Natural killer cell (primary cell): ENCODE measurements around the gene SLC66A1. TPM values are rescaled to one million over a fixed set of nuclear protein-coding genes. Genes with fewer than 3 reads are reported as not detected.
"Not testable (repeated sequence)": the region's sequence is repeated elsewhere in the genome, so short reads cannot be mapped to it uniquely, and the experiment has no call there.

Experiments
- ATAC-seq, 3 donors: fragments of 150-1000 bp in 2 of 3; fragments of 200-7000 bp in 1 of 3; cut with Tn5 transposase; 1 replicate in 1 of 3; 2 replicates in 2 of 3; pipeline ENCODE4 v1.10.0; 2021; ENCODE audit warnings: mild to moderate bottlenecking in 2 of 3, moderate library complexity in 2 of 3
- DNase-seq, 2 donors: peaks; one replicate each; pipeline versions ENCODE4 v3.0.0 to v3.0.0-alpha.2; 2013 to 2021; ENCODE audit warnings: mixed read lengths in 1 of 2
- H3K27ac ChIP-seq: one replicate; pipeline ENCODE4 v1.5.1; 2013; ENCODE audit warnings: mild to moderate bottlenecking, low read length
- H3K27me3 ChIP-seq: one replicate; pipeline ENCODE4 v1.6.1; 2013; ENCODE audit warnings: low read length; ENCODE audit not compliant: control insufficient read depth, insufficient read depth
- H3K36me3 ChIP-seq: one replicate; pipeline ENCODE4 v1.6.1; 2013; ENCODE audit warnings: low read length; ENCODE audit not compliant: control insufficient read depth, insufficient read depth
- H3K4me1 ChIP-seq: one replicate; pipeline ENCODE4 v1.6.1; 2013; ENCODE audit warnings: low read length; ENCODE audit not compliant: control insufficient read depth, insufficient read depth
- H3K4me3 ChIP-seq: one replicate; pipeline ENCODE4 v1.5.1; 2013; ENCODE audit warnings: low read length
- H3K9me3 ChIP-seq: one replicate; pipeline ENCODE4 v1.6.1; 2013; ENCODE audit warnings: low read length; ENCODE audit not compliant: control insufficient read depth, insufficient read depth
- H3K27ac Mint-ChIP-seq, 2 donors: one replicate each; pipeline ENCODE4 v1.8.0; 2022; ENCODE audit warnings: mild to moderate bottlenecking in 2 of 2, mixed read lengths in 2 of 2, moderate library complexity in 1 of 2
- H3K27me3 Mint-ChIP-seq, 2 donors: one replicate each; pipeline ENCODE4 v1.8.0; 2022; ENCODE audit warnings: low read depth in 2 of 2, mixed read lengths in 2 of 2
- H3K36me3 Mint-ChIP-seq: one replicate; pipeline ENCODE4 v1.8.0; 2022; ENCODE audit warnings: mixed read lengths
- H3K4me1 Mint-ChIP-seq, 2 donors: one replicate each; pipeline ENCODE4 v1.8.0; 2022; ENCODE audit warnings: mixed read lengths in 2 of 2
- H3K4me3 Mint-ChIP-seq: one replicate; pipeline ENCODE4 v1.8.0; 2022; ENCODE audit warnings: mild to moderate bottlenecking, moderate library complexity, mixed read lengths
- H3K9me3 Mint-ChIP-seq, 2 donors: one replicate each; pipeline ENCODE4 v1.8.0; 2022; ENCODE audit warnings: mixed read lengths in 2 of 2
- CTCF ChIP-seq: fragments of 200-600 bp; IDR thresholded peaks from one replicate; pipeline ENCODE4 v1.8.0; 2022; ENCODE audit warnings: antibody characterized with exemption
- WGBS: methylation state at CpG from one replicate; pipeline ENCODE4 v1.1.7; 2013; ENCODE audit warnings: missing lambda C conversion rate; ENCODE audit not compliant: insufficient coverage; 5-methylcytosine and 5-hydroxymethylcytosine counted together
- intact Hi-C: fragments of 100-400 bp; cut with micrococcal nuclease; formaldehyde crosslinking; loops from one replicate; pipeline ENCODE4 v1.14.2; 2022
- total RNA-seq, 4 donors: library from RNA; stranded (reverse); fragments of 120-200 nt in 1 of 4; gene quantifications; one replicate each; pipeline versions ENCODE4 v1.2.3 to v1.2.4, GENCODE V29; 2013 to 2022

The SLC66A1 gene
- total RNA-seq, 3 donors from 2014 or later (not counting 1 experiment from before 2014, with no cell fraction given) = 5.8 to 8.5 (median 7.6) TPM

DNA sequence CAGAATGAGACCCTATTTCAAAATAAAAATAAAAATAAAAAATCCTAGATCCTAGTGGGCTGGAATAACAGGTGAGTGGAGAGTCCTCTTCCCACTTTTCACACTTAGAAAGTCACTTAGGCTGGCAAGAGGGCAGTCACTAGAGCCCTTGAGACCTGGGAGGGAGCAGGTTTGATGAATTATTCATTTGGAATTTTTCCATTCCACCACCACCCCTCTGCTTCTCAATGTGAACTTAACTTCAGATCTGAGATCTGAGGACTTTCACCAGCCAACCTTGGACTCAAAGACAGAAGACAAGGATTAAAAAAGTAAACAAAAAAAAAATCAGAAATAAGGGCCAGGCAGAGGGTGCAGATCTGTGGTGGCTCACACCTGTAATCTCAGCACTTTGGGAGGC is 40.1 kb upstream of the SLC66A1 start:
- Mint-ChIP-seq H3K4me3 (no peak overlapping the region), H3K9me3 (no peaks in the 10 kb centered on the region), H3K36me3 (no peaks in the 10 kb centered on the region), H3K4me1 (peaks cover 0 to 5% of the 10 kb centered on the region in 2 donors), H3K27me3 (peaks cover 10 to 21% of the 10 kb centered on the region in 2 donors), H3K27ac (no peak overlapping the region)
- Histone ChIP-seq H3K36me3 (no peaks in the 10 kb centered on the region), H3K9me3 (peaks cover 3% of the 10 kb centered on the region), H3K27ac (no peak overlapping the region), H3K4me1 (no peaks in the 10 kb centered on the region), H3K4me3 (no peak overlapping the region), H3K27me3 (peaks cover 4% of the 10 kb centered on the region)
- DNase-seq = no peak
- intact Hi-C loops = loop anchor here (1.0 kb wide), 1 partner anchor 17 kb away; no protein-coding TSS in a partner anchor
- no peak for TF ChIP-seq CTCF
- ATAC-seq = no peak

- H3K36me3 ChIP-seq = no peaks in the 10 kb centered on the region
- no peak overlapping the region for H3K4me3 Mint-ChIP-seq
- DNase-seq = no peak
Observed at GRCh38 chr1:19273106-19273843, 38.9 kb upstream of the SLC66A1 start.

DNA sequence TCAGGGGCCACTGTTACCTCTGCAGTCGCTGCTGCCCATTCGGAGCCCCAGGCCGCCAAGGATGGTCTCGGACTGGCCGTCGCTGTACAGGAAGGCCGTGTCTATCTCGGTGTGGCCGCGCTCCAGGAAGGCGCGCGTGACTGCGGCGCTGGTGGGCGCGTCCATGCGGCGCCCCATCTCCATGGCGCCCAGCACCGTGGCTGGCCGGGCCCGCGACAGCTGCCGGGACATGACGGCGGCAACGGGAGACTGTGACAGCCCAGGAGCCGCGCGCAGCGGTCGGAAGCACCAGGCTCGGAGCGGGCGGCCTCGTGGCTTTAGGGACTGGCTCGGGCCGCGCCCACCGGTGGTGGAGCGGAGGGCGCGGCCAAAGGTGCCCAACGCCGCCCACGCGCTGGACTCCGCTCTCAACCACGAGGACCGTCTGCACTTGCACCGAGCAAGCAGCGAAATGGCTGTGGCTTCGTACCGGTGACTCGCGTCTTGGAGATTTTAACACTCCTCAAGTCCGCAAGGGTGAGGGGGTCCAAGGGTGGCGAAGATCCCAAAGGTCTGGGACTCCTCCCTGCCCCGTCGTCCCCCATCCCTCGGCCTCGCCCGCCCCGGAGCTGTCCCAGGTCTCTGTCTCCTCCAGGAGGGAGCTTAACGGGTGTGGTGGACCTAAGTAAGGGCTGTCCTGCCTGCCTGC is 38.1 kb upstream of the SLC66A1 start:
- H3K9me3 ChIP-seq, H3K36me3 ChIP-seq, intact Hi-C loops, H3K9me3 Mint-ChIP-seq, H3K4me1 ChIP-seq, H3K4me3 Mint-ChIP-seq, H3K4me3 ChIP-seq, H3K27me3 ChIP-seq, DNase-seq, H3K36me3 Mint-ChIP-seq, H3K4me1 Mint-ChIP-seq, H3K27ac ChIP-seq, H3K27ac Mint-ChIP-seq: not testable (repeated sequence)
- ATAC-seq = peak in 2 of 3 donors; percentile 24 to 50
- WGBS = 19% methylated on average over 47 of the region's 66 CpGs
- H3K27me3 Mint-ChIP-seq = peaks cover 10 to 21% of the 10 kb centered on the region in 2 donors

More at GRCh38 chr1:19273106-19273843, 38.9 kb upstream of the SLC66A1 start:
- no peak for TF ChIP-seq CTCF
- Histone ChIP-seq H3K27ac (no peak overlapping the region), H3K27me3 (peaks cover 4% of the 10 kb centered on the region), H3K4me3 (no peak overlapping the region), H3K4me1 (no peaks in the 10 kb centered on the region), H3K9me3 (peaks cover 3% of the 10 kb centered on the region)
- peaks cover 0 to 5% of the 10 kb centered on the region in 2 donors for H3K4me1 Mint-ChIP-seq
- ATAC-seq = no peak
- no peaks in the 10 kb centered on the region for H3K36me3 Mint-ChIP-seq
- H3K27ac Mint-ChIP-seq = no peak overlapping the region
- intact Hi-C loops = no loop called here
- 94% methylated on average over 22 of the region's 22 CpGs for WGBS
- H3K9me3 Mint-ChIP-seq = no peaks in the 10 kb centered on the region
- peaks cover 10 to 21% of the 10 kb centered on the region in 2 donors for H3K27me3 Mint-ChIP-seq

DNA sequence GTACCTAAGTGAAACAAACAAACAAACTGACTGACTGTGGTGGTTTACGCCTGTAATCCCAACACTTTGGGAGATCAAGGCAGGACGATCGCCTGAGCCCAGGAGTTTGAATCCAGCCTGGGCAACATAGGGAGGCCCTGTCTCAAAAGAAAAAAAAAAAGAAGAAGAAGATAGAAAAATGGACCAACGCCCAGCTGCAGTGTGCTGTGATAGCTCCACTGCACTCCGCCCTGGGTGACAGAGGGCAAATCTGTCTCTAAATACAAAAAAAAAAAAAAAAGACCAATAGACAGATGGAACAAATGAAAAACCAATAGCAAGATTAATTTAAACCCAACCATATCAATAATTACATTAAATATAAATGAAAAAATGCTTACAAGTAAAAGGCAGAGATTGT is 37.5 kb upstream of the SLC66A1 start:
- H3K4me3 ChIP-seq = no peak overlapping the region
- no peaks in the 10 kb centered on the region for H3K36me3 ChIP-seq
- H3K9me3 ChIP-seq = peaks cover 3% of the 10 kb centered on the region
- no peak overlapping the region for H3K27ac ChIP-seq
- H3K4me1 Mint-ChIP-seq = peaks cover 0 to 5% of the 10 kb centered on the region in 2 donors
- no peak for ATAC-seq
- intact Hi-C loops = no loop called here
- H3K36me3 Mint-ChIP-seq = no peaks in the 10 kb centered on the region
- no peaks in the 10 kb centered on the region for H3K4me1 ChIP-seq
- peaks cover 4% of the 10 kb centered on the region for H3K27me3 ChIP-seq
- H3K4me3 Mint-ChIP-seq = no peak overlapping the region
- peaks cover 10 to 21% of the 10 kb centered on the region in 2 donors for H3K27me3 Mint-ChIP-seq
- no peak for DNase-seq
- no peak overlapping the region for H3K27ac Mint-ChIP-seq
- 100% methylated on average over 3 of the region's 5 CpGs for WGBS
- TF ChIP-seq CTCF = no peak
- H3K9me3 Mint-ChIP-seq = no peaks in the 10 kb centered on the region
